Psoas muscle (tissue), 8 donors: ENCODE measurements around the gene IFIT1. TPM values are rescaled to one million over a fixed set of nuclear protein-coding genes. Genes with fewer than 3 reads are reported as not detected.

Experiments used
- ATAC-seq, 4 donors: fragments of 200-7000 bp; cut with Tn5 transposase; one replicate each; pipeline ENCODE4 v1.9.1; 2020; ENCODE audit warnings: moderate library complexity in 3 of 4, mild to moderate bottlenecking in 2 of 4
- DNase-seq, 2 donors: peaks; one replicate each; pipeline ENCODE4 v3.0.0-alpha.2; 2020
- H3K27ac ChIP-seq: fragments of 200-600 bp; one replicate; pipeline ENCODE4 v1.8.0; 2022
- H3K27me3 ChIP-seq, 3 donors: fragments of 200-600 bp in 1 of 3; one replicate each; pipeline versions ENCODE4 v1.6.1 to v1.8.0; 2013 to 2022; ENCODE audit warnings: low read length in 2 of 3, mild to moderate bottlenecking in 2 of 3, moderate library complexity in 1 of 3; ENCODE audit not compliant: insufficient read depth in 3 of 3
- H3K36me3 ChIP-seq, 2 donors: fragments of 200-600 bp in 1 of 2; one replicate each; pipeline versions ENCODE4 v1.6.1 to v1.8.0; 2013 to 2022; ENCODE audit warnings: low read depth in 1 of 2, mild to moderate bottlenecking in 1 of 2, moderate library complexity in 1 of 2; ENCODE audit not compliant: insufficient read depth in 1 of 2
- H3K4me1 ChIP-seq: fragments of 200-600 bp; one replicate; pipeline ENCODE4 v1.8.0; 2022
- H3K4me3 ChIP-seq: fragments of 200-600 bp; one replicate; pipeline ENCODE4 v1.8.0; 2022; ENCODE audit warnings: mild to moderate bottlenecking
- H3K9me3 ChIP-seq: fragments of 200-600 bp; one replicate; pipeline ENCODE4 v1.8.0; 2022
- CTCF ChIP-seq: fragments of 200-600 bp; IDR thresholded peaks from one replicate; pipeline ENCODE4 v1.8.0; 2022; ENCODE audit warnings: antibody characterized with exemption
- WGBS, 3 donors: extraction: QIAGEN DNeasy Blood & Tissue Kit; methylation state at CpG; one replicate each; pipeline versions ENCODE4 v1.1.6 to v1.1.7; 2013; 5-methylcytosine and 5-hydroxymethylcytosine counted together
- intact Hi-C, 2 donors: fragments of 100-400 bp; cut with DNase I; formaldehyde crosslinking; loops; one replicate each; pipeline versions ENCODE4 v1.11.0 to v1.14.2; 2022
- polyA plus RNA-seq, 3 donors: library from polyadenylated mRNA; stranded (reverse); fragments of 200-250 nt; gene quantifications; one replicate each; pipeline ENCODE4 v1.2.3, GENCODE V29; 2013
- total RNA-seq, 4 donors: library from RNA; stranded (reverse); fragmentation: NEBNext Ultra II Directional in 2 of 4; extraction: Animal tissue kit (Norgen Biotek cat#: 25700) in 2 of 4; gene quantifications; one replicate each; pipeline versions ENCODE4 v1.2.1 to v1.2.4, GENCODE V29; 2021 to 2023
- donor health status: healthy with polysubstance abuse.
- donor health status: DM: no; HTN: no; CAD: no; lungs with moderate emphysema.
- donor health status: Bipolar disorder and iron deficiency.
- donor health status: healthy.
- donor health status: DM: yes; HTN: yes; CAD: no.
- donor health status: DM: no; HTN: no; CAD: no.
- donor health status: DM: no; HTN: no; CAD: no.
- donor health status: DM: yes; HTN: yes; CAD: no.

IFIT1 gene
- total and polyA plus RNA-seq, 7 donors, result 1.6 to 22.5 (median 3.3) TPM

- DNase-seq, result no peak
- no peak for ATAC-seq
- intact Hi-C loops, result no loop called here
- Histone ChIP-seq H3K27ac (no peak overlapping the region), H3K9me3 (no peaks in the 10 kb centered on the region), H3K4me1 (peaks cover 6% of the 10 kb centered on the region), H3K36me3 (no peaks in the 10 kb centered on the region), H3K27me3 (no peaks in the 10 kb centered on the region), H3K4me3 (no peak overlapping the region)
- WGBS, 3 donors, result 83 to 92% (median 91%) methylated on average over 1 of the region's 1 CpG
- TF ChIP-seq CTCF, result no peak
Measured at GRCh38 chr10:89454561-89455347, 62.3 kb downstream of the IFIT1 start.

Other genes with a start within 250 kb of the IFIT1 start
- gene CH25H, start 185.3 kb upstream of the IFIT1 start, total RNA-seq, result 1 to 10 TPM in 1 of 4 donors, under 1 TPM in 1, not detected in 2; 0.13 to 1.1 TPM
- gene CH25H, start 185.3 kb upstream of the IFIT1 start, polyA plus RNA-seq, result under 1 TPM; 0.05 to 0.35 (median 0.25) TPM
- gene LIPA, start 140.8 kb upstream of the IFIT1 start, total RNA-seq, result 10 to 100 TPM in 3 of 4 donors, 1 to 10 TPM in 1; 7.7 to 14.2 (median 12.3) TPM
- gene LIPA, start 140.8 kb upstream of the IFIT1 start, polyA plus RNA-seq, result 10 to 100 TPM in 1 of 3 donors, 1 to 10 TPM in 2; 7.6 to 10.3 (median 8.2) TPM
- 1 to 10 TPM; 1.2 to 4.2 (median 1.6) TPM for gene IFIT2, start 90.6 kb upstream of the IFIT1 start, total RNA-seq
- 1 to 10 TPM; 1.2 to 1.4 (median 1.3) TPM for gene IFIT2, start 90.6 kb upstream of the IFIT1 start, polyA plus RNA-seq
- gene IFIT3, start 64.6 kb upstream of the IFIT1 start, total RNA-seq, result 1 to 10 TPM; 2.7 to 7.1 (median 5.5) TPM
- 1 to 10 TPM; 2.0 to 4.6 (median 2.6) TPM for gene IFIT3, start 64.6 kb upstream of the IFIT1 start, polyA plus RNA-seq
- gene IFIT1B, start 14.6 kb upstream of the IFIT1 start, total RNA-seq, result 1 to 10 TPM in 1 of 4 donors, not detected in 3; 1.4 TPM
- gene IFIT1B, start 14.6 kb upstream of the IFIT1 start, polyA plus RNA-seq, result not detected
- gene IFIT5, start 21.9 kb downstream of the IFIT1 start, total RNA-seq, result 1 to 10 TPM; 2.8 to 6.9 (median 3.9) TPM
- gene IFIT5, start 21.9 kb downstream of the IFIT1 start, polyA plus RNA-seq, result 1 to 10 TPM; 2.0 to 5.2 (median 2.5) TPM
- gene SLC16A12, start 143.0 kb downstream of the IFIT1 start, total RNA-seq, result 1 to 10 TPM in 3 of 4 donors, under 1 TPM in 1; 0.98 to 1.9 (median 1.2) TPM
- gene SLC16A12, start 143.0 kb downstream of the IFIT1 start, polyA plus RNA-seq, result 1 to 10 TPM in 2 of 3 donors, under 1 TPM in 1; 0.74 to 1.2 (median 1.1) TPM